ENCODE results near the gene KRTAP1-1.
"Not testable (repeated sequence)": the region's sequence is repeated elsewhere in the genome, so short reads cannot be mapped to it uniquely, and the experiment has no call there.

Gene KRTAP1-1

GRCh38 chr17:41040783-41041571, at the start of gene KRTAP1-1:
TSS of gene KRTAP1-1 (minus strand) at chr17:41041450. CDS start at chr17:41041397, 53 bp downstream.
- DNase-seq = not testable (repeated sequence)

GRCh38 chr17:41088760-41089352, 47.6 kb upstream of the KRTAP1-1 start:
- DNase-seq = not testable (repeated sequence)

- not testable (repeated sequence) for DNase-seq
These were observed 43.0 kb upstream of the KRTAP1-1 start, which contains the start of gene KRTAP4-7 for GRCh38 chr17:41084100-41084856. TSS of gene KRTAP4-7 (plus strand) at chr17:41084150. CDS start at chr17:41084207, 57 bp downstream.

- DNase-seq = not testable (repeated sequence)
These were observed 42.2 kb upstream of the KRTAP1-1 start for GRCh38 chr17:41083427-41083826.

GRCh38 chr17:41082626-41083025, 41.4 kb upstream of the KRTAP1-1 start:
- no peak for DNase-seq

- DNase-seq = no peak
These were observed 35.5 kb upstream of the KRTAP1-1 start for GRCh38 chr17:41076788-41077187.

- no peak for DNase-seq
These were observed 32.4 kb upstream of the KRTAP1-1 start for GRCh38 chr17:41073676-41074075.

GRCh38 chr17:41071606-41072360, 30.5 kb upstream of the KRTAP1-1 start:
- no peak for DNase-seq

GRCh38 chr17:41069031-41069430, 27.8 kb upstream of the KRTAP1-1 start:
- DNase-seq = no peak

GRCh38 chr17:41067281-41067680, 26.0 kb upstream of the KRTAP1-1 start:
- no peak for DNase-seq

- DNase-seq = no peak
These were observed 24.8 kb upstream of the KRTAP1-1 start, which contains the start of gene KRTAP2-4 for GRCh38 chr17:41065829-41066624. TSS of gene KRTAP2-4 (minus strand) at chr17:41065879. CDS start at chr17:41065845, 34 bp downstream.

- DNase-seq = not testable (repeated sequence)
These were observed 23.9 kb upstream of the KRTAP1-1 start for GRCh38 chr17:41065016-41065689.

- DNase-seq = no peak
These were observed 23.1 kb upstream of the KRTAP1-1 start for GRCh38 chr17:41064301-41064700.

- no peak for DNase-seq
These were observed 22.2 kb upstream of the KRTAP1-1 start for GRCh38 chr17:41063449-41063848.

- DNase-seq = no peak
These were observed 20.7 kb upstream of the KRTAP1-1 start for GRCh38 chr17:41061964-41062363.

GRCh38 chr17:41060052-41060604, 18.9 kb upstream of the KRTAP1-1 start, which contains the start of gene KRTAP2-3:
TSS of gene KRTAP2-3 (minus strand) at chr17:41060114. CDS start at chr17:41060050, 64 bp downstream.
- no peak for DNase-seq

GRCh38 chr17:41059276-41060051, 18.2 kb upstream of the KRTAP1-1 start:
- not testable (repeated sequence) for DNase-seq

- DNase-seq = no peak
These were observed 17.5 kb upstream of the KRTAP1-1 start for GRCh38 chr17:41058741-41059140.

- no peak for DNase-seq
These were observed 16.3 kb upstream of the KRTAP1-1 start for GRCh38 chr17:41057547-41057946.

- DNase-seq = not testable (repeated sequence)
These were observed 13.9 kb upstream of the KRTAP1-1 start, which contains the start of gene KRTAP2-2 for GRCh38 chr17:41055130-41055529. TSS of gene KRTAP2-2 (minus strand) at chr17:41055230. CDS start at chr17:41055211, 19 bp downstream.
